HG02840 (cell line): ENCODE data around the gene FADS1.

Experiments used
- ATAC-seq: cut with Tn5 transposase; IDR thresholded peaks from one replicate; pipeline ENCODE4 v1.9.1; 2021; ENCODE audit warnings: mild to moderate bottlenecking, moderate library complexity, moderate number of reproducible peaks; ENCODE audit not compliant: unreplicated experiment, low FRiP score

The FADS1 gene

GRCh38 chr11:61799665-61800284 lies 17.0 kb downstream of the FADS1 start:
- ATAC-seq: no peak

GRCh38 chr11:61797263-61797944 lies 19.4 kb downstream of the FADS1 start:
- no peak for ATAC-seq

- no peak for ATAC-seq
These were observed 20.8 kb downstream of the FADS1 start for GRCh38 chr11:61795876-61796526.

- no peak for ATAC-seq
These were observed 21.3 kb downstream of the FADS1 start for GRCh38 chr11:61795459-61795858.

- no peak for ATAC-seq
These were observed 22.2 kb downstream of the FADS1 start for GRCh38 chr11:61794579-61794978.

GRCh38 chr11:61793829-61794204 lies 23.0 kb downstream of the FADS1 start:
- no peak for ATAC-seq

- ATAC-seq: peak; percentile 12
These were observed 23.5 kb downstream of the FADS1 start for GRCh38 chr11:61793083-61793828.

GRCh38 chr11:61792310-61793082 lies 24.3 kb downstream of the FADS1 start, which contains the start of the genes FEN1 and TMEM258:
FEN1 (plus strand) TSS chr11:61792911; CDS start chr11:61795362, 2,451 bp downstream.
TMEM258 (minus strand) TSS chr11:61792599; CDS start chr11:61792558, 41 bp downstream.
- ATAC-seq: peak; percentile 80

GRCh38 chr11:61791737-61792309 lies 25.0 kb downstream of the FADS1 start:
- no peak for ATAC-seq

- ATAC-seq: no peak
These were observed 28.8 kb downstream of the FADS1 start for GRCh38 chr11:61787928-61788491.

GRCh38 chr11:61785837-61786402 lies 30.9 kb downstream of the FADS1 start:
- no peak for ATAC-seq

GRCh38 chr11:61784506-61784805 lies 32.3 kb downstream of the FADS1 start:
- ATAC-seq: no peak

- no peak for ATAC-seq
These were observed 32.9 kb downstream of the FADS1 start for GRCh38 chr11:61783717-61784505.

- ATAC-seq: no peak
These were observed 34.0 kb downstream of the FADS1 start for GRCh38 chr11:61782841-61783240.

GRCh38 chr11:61782299-61782698 lies 34.5 kb downstream of the FADS1 start:
- ATAC-seq: no peak

GRCh38 chr11:61781585-61781984 lies 35.2 kb downstream of the FADS1 start:
- ATAC-seq: no peak

GRCh38 chr11:61780581-61781162 lies 36.1 kb downstream of the FADS1 start:
- ATAC-seq: no peak
